Measurements from ENCODE around the gene HGS.

- TF ChIP-seq FOXK2 (IDR thresholded peaks at IDR 0.05): no peak
- TF ChIP-seq SP1 (IDR thresholded peaks at IDR 0.05): no peak
- no peak for TF ChIP-seq ELF4 (IDR thresholded peaks at IDR 0.05)
- no peak for TF ChIP-seq SUZ12 (IDR thresholded peaks at IDR 0.05)
- no peak for TF ChIP-seq NFRKB (IDR thresholded peaks at IDR 0.05)
- TF ChIP-seq ARNT (IDR thresholded peaks at IDR 0.05): no peak
- TF ChIP-seq HDGF (IDR thresholded peaks at IDR 0.05; ENCODE audit: borderline replicate concordance): no peak
- no peak for TF ChIP-seq BHLHE40 (IDR thresholded peaks at IDR 0.05; ENCODE audit: borderline replicate concordance)
- TF ChIP-seq FOXM1 (IDR thresholded peaks at IDR 0.05; ENCODE audit: borderline replicate concordance): no peak
- TF ChIP-seq PKNOX1 (IDR thresholded peaks at IDR 0.05): no peak
- TF ChIP-seq TARDBP (IDR thresholded peaks at IDR 0.05): no peak
- no peak for TF ChIP-seq LEF1 (IDR thresholded peaks at IDR 0.05; ENCODE audit: borderline replicate concordance)
Measured at GRCh38 chr17:81667754-81668153, 16.1 kb upstream of the HGS start.
